Retinal pigment epithelial cell (primary cell): Measurements from ENCODE around the gene KIF26B.

Experiments
- DNase-seq: peaks from one replicate; pipeline ENCODE4 v3.0.0-alpha.2; 2010; ENCODE audit warnings: low read depth
- H3K4me3 ChIP-seq: 2 replicates; pipeline ENCODE4 v1.5.1; 2011; ENCODE audit warnings: mild to moderate bottlenecking, low read length, control low read depth, moderate library complexity
- CTCF ChIP-seq: conservative IDR thresholded peaks from 2 replicates; pipeline ENCODE4 v1.5.1; 2011; ENCODE audit warnings: low read depth, low read length, control low read depth, inconsistent platforms

KIF26B gene

GRCh38 chr1:245546875-245547274 lies 392.1 kb downstream of the KIF26B start:
- TF ChIP-seq CTCF, result no peak
- no peak overlapping the region for H3K4me3 ChIP-seq
- no peak for DNase-seq

GRCh38 chr1:245549996-245550719 lies 395.4 kb downstream of the KIF26B start:
- no peak for DNase-seq
- no peak overlapping the region for H3K4me3 ChIP-seq
- TF ChIP-seq CTCF, result no peak

- no peak overlapping the region for H3K4me3 ChIP-seq
- no peak for TF ChIP-seq CTCF
- no peak for DNase-seq
Observed at GRCh38 chr1:245550720-245551043, 395.9 kb downstream of the KIF26B start.

- H3K4me3 ChIP-seq, result no peak overlapping the region
- no peak for DNase-seq
- no peak for TF ChIP-seq CTCF
Observed at GRCh38 chr1:245551536-245551935, 396.8 kb downstream of the KIF26B start.

GRCh38 chr1:245552331-245552730 lies 397.5 kb downstream of the KIF26B start:
- DNase-seq, result no peak
- H3K4me3 ChIP-seq, result no peak overlapping the region
- no peak for TF ChIP-seq CTCF

- H3K4me3 ChIP-seq, result no peak overlapping the region
- TF ChIP-seq CTCF, result no peak
- no peak for DNase-seq
Observed at GRCh38 chr1:245556057-245556456, 401.3 kb downstream of the KIF26B start.

GRCh38 chr1:245558069-245558468 lies 403.3 kb downstream of the KIF26B start:
- TF ChIP-seq CTCF, result no peak
- no peak for DNase-seq
- H3K4me3 ChIP-seq, result no peak overlapping the region
